Neutrophil (primary cell): ENCODE results near the gene RHOA.

Source experiments
- H3K27ac ChIP-seq: fragments of 200-600 bp; sonication (generic); 2 replicates; pipeline ENCODE4 v1.5.1; 2016; ENCODE audit warnings: mild to moderate bottlenecking, moderate library complexity
- H3K27me3 ChIP-seq: fragments of 200-600 bp; sonication (generic); 2 replicates; pipeline ENCODE4 v1.6.0; 2016; ENCODE audit warnings: mild to moderate bottlenecking
- H3K36me3 ChIP-seq: fragments of 200-600 bp; sonication (generic); 2 replicates; pipeline ENCODE4 v1.5.1; 2017
- H3K4me1 ChIP-seq, 2 experiments: fragments of 200-600 bp in 1 of 2; sonication (generic) in 1 of 2; 1 replicate in 1 of 2; 2 replicates in 1 of 2; pipeline versions ENCODE4 v1.5.1 to v1.6.1; 2013 to 2016; ENCODE audit warnings: low read depth in 1 of 2, low read length in 1 of 2, mild to moderate bottlenecking in 1 of 2, moderate library complexity in 1 of 2; ENCODE audit not compliant: control insufficient read depth in 1 of 2, insufficient read depth in 1 of 2
- H3K4me3 ChIP-seq, 2 experiments: fragments of 200-600 bp in 1 of 2; sonication (generic) in 1 of 2; 1 replicate in 1 of 2; 2 replicates in 1 of 2; pipeline ENCODE4 v1.5.1; 2013 to 2016; ENCODE audit warnings: low read depth in 1 of 2, low read length in 1 of 2, mild to moderate bottlenecking in 1 of 2, moderate library complexity in 1 of 2
- H3K9me3 ChIP-seq: fragments of 200-600 bp; sonication (generic); 2 replicates; pipeline ENCODE4 v1.5.1; 2016
- TF ChIP-seq, protein P1 (sequence below): fragments of 200-600 bp; sonication (generic); IDR thresholded peaks from 2 replicates; pipeline ENCODE4 v1.5.1; 2016; ENCODE audit warnings: antibody characterized with exemption

RHOA gene

GRCh38 chr3:49387721-49388120 is 24.1 kb downstream of the RHOA start:
- no peaks in the 10 kb centered on the region for H3K9me3 ChIP-seq
- TF ChIP-seq, protein P1, sequence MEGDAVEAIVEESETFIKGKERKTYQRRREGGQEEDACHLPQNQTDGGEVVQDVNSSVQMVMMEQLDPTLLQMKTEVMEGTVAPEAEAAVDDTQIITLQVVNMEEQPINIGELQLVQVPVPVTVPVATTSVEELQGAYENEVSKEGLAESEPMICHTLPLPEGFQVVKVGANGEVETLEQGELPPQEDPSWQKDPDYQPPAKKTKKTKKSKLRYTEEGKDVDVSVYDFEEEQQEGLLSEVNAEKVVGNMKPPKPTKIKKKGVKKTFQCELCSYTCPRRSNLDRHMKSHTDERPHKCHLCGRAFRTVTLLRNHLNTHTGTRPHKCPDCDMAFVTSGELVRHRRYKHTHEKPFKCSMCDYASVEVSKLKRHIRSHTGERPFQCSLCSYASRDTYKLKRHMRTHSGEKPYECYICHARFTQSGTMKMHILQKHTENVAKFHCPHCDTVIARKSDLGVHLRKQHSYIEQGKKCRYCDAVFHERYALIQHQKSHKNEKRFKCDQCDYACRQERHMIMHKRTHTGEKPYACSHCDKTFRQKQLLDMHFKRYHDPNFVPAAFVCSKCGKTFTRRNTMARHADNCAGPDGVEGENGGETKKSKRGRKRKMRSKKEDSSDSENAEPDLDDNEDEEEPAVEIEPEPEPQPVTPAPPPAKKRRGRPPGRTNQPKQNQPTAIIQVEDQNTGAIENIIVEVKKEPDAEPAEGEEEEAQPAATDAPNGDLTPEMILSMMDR = no peak
- H3K36me3 ChIP-seq = peaks cover 3% of the 10 kb centered on the region
- H3K4me3 ChIP-seq = no peak overlapping the region
- H3K27me3 ChIP-seq = no peaks in the 10 kb centered on the region
- peak overlapping the region; percentile 51 for H3K27ac ChIP-seq
- peaks cover 25 to 32% of the 10 kb centered on the region in 2 experiments for H3K4me1 ChIP-seq

DNA sequence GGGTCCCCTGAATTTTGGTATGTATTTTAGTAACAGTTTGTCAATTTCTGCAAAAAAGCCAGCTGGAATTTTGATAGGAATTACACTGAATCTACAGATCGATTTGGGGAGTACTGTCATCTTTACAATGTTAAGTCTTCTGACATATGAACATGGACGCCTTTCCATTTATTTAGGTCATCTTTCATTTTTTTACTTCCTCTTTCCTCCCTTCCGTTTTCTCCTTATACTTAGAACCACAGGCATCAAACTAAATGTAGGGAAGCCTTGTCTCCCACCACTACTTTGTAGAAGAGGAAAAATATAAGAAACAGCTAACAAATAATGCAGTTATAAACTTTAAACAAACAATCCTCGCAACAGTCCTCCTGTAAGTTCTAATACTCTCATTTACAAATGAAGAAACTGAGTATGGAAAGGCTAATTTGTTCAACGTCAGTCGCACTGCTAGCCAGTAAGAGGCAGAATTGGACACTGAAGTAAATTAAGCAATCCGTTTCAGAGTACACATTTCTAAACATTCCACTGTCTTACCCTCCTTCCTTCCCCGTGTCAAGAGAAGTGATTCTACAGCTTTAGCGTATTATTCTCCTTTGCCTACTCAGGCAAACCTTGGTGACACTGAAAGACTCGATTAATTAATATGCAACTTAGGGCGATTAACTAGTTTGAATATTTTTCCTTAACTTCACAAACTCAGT is 25.6 kb downstream of the RHOA start:
- TF ChIP-seq, protein P1 = no peak
- H3K27me3 ChIP-seq = no peaks in the 10 kb centered on the region
- H3K4me1 ChIP-seq = peaks cover 31 to 32% of the 10 kb centered on the region in 2 experiments
- no peaks in the 10 kb centered on the region for H3K9me3 ChIP-seq
- peak overlapping the region; percentile 4 to 5 for H3K4me3 ChIP-seq
- no peaks in the 10 kb centered on the region for H3K36me3 ChIP-seq
- peak overlapping the region; percentile 77 for H3K27ac ChIP-seq

- H3K27ac ChIP-seq = peak overlapping the region; percentile 77
- H3K9me3 ChIP-seq = no peaks in the 10 kb centered on the region
- H3K4me1 ChIP-seq = peaks cover 31 to 32% of the 10 kb centered on the region in 2 experiments
- H3K27me3 ChIP-seq = no peaks in the 10 kb centered on the region
- H3K4me3 ChIP-seq = peak overlapping the region in 1 of 2 experiments; percentile 5
- TF ChIP-seq, protein P1 = no peak
- no peaks in the 10 kb centered on the region for H3K36me3 ChIP-seq
These were observed 26.2 kb downstream of the RHOA start for GRCh38 chr3:49385617-49386016.

DNA sequence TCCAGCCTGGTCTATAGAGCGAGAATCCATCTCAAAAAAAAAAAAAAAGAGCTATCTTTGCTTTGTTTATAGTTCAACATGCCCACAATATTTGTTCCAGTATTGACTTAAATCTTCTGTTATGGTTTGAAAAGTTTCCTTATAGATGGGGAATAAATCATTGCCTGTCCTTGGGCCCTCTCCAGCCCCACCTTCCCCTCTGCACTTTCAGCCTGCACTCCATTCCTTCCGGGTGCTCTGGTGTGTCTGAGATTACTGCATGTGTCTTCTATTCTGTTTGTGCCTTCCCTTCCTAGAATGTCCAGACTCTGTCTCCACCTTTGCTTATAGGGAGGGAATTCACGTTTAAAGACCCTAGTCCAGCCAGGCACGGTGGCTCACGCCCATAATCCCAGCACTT is 28.4 kb downstream of the RHOA start:
- H3K4me1 ChIP-seq = peaks cover 30 to 38% of the 10 kb centered on the region in 2 experiments
- peak overlapping the region; percentile 23 for H3K27ac ChIP-seq
- TF ChIP-seq, protein P1 = no peak
- no peaks in the 10 kb centered on the region for H3K36me3 ChIP-seq
- H3K4me3 ChIP-seq = no peak overlapping the region
- H3K9me3 ChIP-seq = no peaks in the 10 kb centered on the region
- H3K27me3 ChIP-seq = no peaks in the 10 kb centered on the region

DNA sequence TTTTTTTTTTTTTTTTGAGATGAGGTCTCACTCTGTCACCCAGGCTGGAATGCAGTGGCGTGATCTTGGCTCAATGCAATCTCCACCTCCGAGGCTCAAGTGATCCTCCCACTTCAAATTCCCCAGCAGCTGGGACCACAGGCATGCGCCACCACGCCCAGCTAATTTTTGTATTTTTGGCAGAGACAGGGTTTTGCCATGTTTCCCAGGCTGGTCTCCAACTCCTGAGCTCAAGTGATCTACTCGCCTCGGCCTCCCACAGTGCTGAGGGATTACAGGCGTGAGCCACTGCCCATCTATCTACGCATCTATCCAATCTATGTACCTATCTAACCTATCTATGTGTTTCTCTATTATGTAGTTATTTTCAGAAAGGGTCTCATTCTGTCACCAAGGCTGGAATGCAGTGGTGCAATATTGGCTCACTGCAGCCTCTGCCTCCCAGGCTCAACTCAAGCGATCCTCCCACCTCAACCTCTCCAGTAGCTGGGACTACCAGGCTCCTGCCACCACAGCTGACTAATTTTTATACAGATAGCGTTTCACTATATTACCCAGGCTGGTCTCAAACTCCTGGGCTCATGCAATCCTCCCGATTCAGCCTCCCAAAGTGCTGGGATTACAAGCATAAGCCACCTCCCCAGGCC is 33.4 kb downstream of the RHOA start:
- no peaks in the 10 kb centered on the region for H3K27me3 ChIP-seq
- TF ChIP-seq, protein P1 = no peak
- no peak overlapping the region for H3K4me3 ChIP-seq
- peaks cover 13 to 18% of the 10 kb centered on the region in 2 experiments for H3K4me1 ChIP-seq
- peak overlapping the region; percentile 31 for H3K27ac ChIP-seq
- H3K36me3 ChIP-seq = peaks cover 19% of the 10 kb centered on the region
- no peaks in the 10 kb centered on the region for H3K9me3 ChIP-seq
